ENCODE measurements around the gene SFTA2.

The SFTA2 gene

DNA sequence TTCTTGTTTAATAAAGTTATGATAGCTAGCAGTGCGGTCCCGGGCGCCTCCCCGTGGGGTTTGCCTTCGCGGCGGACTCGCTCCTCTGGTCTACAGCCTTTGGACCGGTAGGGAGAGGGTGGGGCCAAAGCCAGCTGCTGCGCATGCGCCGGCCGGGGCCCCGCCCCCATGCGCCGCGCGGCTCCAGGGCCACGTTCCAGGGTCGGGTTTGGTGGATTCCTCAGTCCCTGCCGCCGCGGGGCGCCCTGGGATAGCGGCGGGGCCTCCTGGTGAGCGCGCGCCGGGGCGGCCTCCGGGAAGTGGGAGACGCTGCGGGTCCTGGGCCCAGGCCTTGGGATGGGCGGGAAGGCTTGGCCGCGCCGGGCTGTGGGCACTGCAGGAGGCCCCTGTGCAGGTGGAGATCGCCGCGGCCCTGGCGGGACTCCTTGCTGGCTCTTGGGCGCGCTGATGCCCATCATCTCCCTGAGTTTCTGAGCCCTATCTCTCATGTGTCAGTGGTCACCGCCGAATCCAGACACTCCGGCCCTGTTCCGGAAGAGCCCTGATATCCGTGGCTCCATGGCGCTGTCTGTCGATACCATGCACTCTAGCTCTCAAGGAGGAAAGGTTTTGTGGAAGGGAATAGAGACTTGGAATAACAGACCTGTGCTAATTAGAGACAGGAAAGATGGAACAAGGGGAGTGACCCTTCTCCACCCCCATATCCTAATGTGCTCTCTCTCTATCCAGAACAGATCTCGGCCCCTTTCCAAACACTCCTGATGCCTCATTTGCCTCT is 17.7 kb downstream of the SFTA2 start, which contains the start of gene VARS2 (continued):
- TF ChIP-seq GFI1B (tag by site-specific recombination; IDR thresholded peaks at IDR 0.05) (peak; percentile 14; the same call in 1 of the 2 replicates), ZNF555 (tag by site-specific recombination; conservative IDR thresholded peaks at IDR 0.05) (no peak), ZNF626 (tag by site-specific recombination; IDR thresholded peaks at IDR 0.05) (no peak), PRDM1 (tag by site-specific recombination; IDR thresholded peaks at IDR 0.05) (no peak), ZBTB20 (tag by site-specific recombination; IDR thresholded peaks at IDR 0.05) (peak; percentile 66), MEIS1 (CRISPR knock-in tag; IDR thresholded peaks at IDR 0.05; ENCODE audit: borderline replicate concordance) (no peak), ZNF623 (tag by site-specific recombination; IDR thresholded peaks at IDR 0.05) (no peak), FEZF1 (tag by site-specific recombination; IDR thresholded peaks at IDR 0.05) (no peak), ZNF785 (tag by site-specific recombination; IDR thresholded peaks at IDR 0.05) (no peak), ZNF169 (tag by site-specific recombination; IDR thresholded peaks at IDR 0.05) (no peak), ZNF274 (IDR thresholded peaks at IDR 0.05; ENCODE audit: low read length) (no peak), ZNF274 (tag by site-specific recombination; IDR thresholded peaks at IDR 0.05; ENCODE audit: borderline replicate concordance) (no peak), KLF16 (tag by site-specific recombination; IDR thresholded peaks at IDR 0.05) (no peak), ZNF324 (tag by site-specific recombination; IDR thresholded peaks at IDR 0.05) (0 out of 2 replicates have a peak, but pooled peaks have one; percentile 23), ZNF843 (tag by site-specific recombination; IDR thresholded peaks at IDR 0.05) (peak; percentile 49; the same call in 1 of the 2 replicates), ZNF560 (tag by site-specific recombination; IDR thresholded peaks at IDR 0.05; ENCODE audit: borderline replicate concordance) (no peak), ZEB2 (tag by site-specific recombination; IDR thresholded peaks at IDR 0.05) (peak; percentile 82), ZNF837 (tag by site-specific recombination; IDR thresholded peaks at IDR 0.05) (no peak), ZNF404 (tag by site-specific recombination; IDR thresholded peaks at IDR 0.05) (no peak), ZNF660 (tag by site-specific recombination; IDR thresholded peaks at IDR 0.05) (peak; percentile 81), ZNF600 (tag by site-specific recombination; IDR thresholded peaks at IDR 0.05) (peak; percentile 93), ZNF501 (tag by site-specific recombination; IDR thresholded peaks at IDR 0.05) (peak; percentile 92), ZNF184 (tag by site-specific recombination; IDR thresholded peaks at IDR 0.05) (no peak), ZNF792 (tag by site-specific recombination; IDR thresholded peaks at IDR 0.05) (no peak), RBAK (tag by site-specific recombination; IDR thresholded peaks at IDR 0.05) (no peak), ZNF777 (tag by site-specific recombination; IDR thresholded peaks at IDR 0.05; ENCODE audit: borderline replicate concordance) (no peak), YY1 (tag by site-specific recombination; IDR thresholded peaks at IDR 0.05) (no peak), ZNF529 (tag by site-specific recombination; IDR thresholded peaks at IDR 0.05; ENCODE audit: insufficient replicate concordance) (no peak), ZBTB17 (tag by site-specific recombination; IDR thresholded peaks at IDR 0.05) (peak; percentile 8; the same call in 1 of the 2 replicates), ZNF239 (tag by site-specific recombination; IDR thresholded peaks at IDR 0.05) (no peak)
- TF ChIP-seq, protein P1, sequence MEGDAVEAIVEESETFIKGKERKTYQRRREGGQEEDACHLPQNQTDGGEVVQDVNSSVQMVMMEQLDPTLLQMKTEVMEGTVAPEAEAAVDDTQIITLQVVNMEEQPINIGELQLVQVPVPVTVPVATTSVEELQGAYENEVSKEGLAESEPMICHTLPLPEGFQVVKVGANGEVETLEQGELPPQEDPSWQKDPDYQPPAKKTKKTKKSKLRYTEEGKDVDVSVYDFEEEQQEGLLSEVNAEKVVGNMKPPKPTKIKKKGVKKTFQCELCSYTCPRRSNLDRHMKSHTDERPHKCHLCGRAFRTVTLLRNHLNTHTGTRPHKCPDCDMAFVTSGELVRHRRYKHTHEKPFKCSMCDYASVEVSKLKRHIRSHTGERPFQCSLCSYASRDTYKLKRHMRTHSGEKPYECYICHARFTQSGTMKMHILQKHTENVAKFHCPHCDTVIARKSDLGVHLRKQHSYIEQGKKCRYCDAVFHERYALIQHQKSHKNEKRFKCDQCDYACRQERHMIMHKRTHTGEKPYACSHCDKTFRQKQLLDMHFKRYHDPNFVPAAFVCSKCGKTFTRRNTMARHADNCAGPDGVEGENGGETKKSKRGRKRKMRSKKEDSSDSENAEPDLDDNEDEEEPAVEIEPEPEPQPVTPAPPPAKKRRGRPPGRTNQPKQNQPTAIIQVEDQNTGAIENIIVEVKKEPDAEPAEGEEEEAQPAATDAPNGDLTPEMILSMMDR (tag by site-specific recombination; IDR thresholded peaks at IDR 0.05) = peak; percentile 70
- TF ChIP-seq, protein P2, sequence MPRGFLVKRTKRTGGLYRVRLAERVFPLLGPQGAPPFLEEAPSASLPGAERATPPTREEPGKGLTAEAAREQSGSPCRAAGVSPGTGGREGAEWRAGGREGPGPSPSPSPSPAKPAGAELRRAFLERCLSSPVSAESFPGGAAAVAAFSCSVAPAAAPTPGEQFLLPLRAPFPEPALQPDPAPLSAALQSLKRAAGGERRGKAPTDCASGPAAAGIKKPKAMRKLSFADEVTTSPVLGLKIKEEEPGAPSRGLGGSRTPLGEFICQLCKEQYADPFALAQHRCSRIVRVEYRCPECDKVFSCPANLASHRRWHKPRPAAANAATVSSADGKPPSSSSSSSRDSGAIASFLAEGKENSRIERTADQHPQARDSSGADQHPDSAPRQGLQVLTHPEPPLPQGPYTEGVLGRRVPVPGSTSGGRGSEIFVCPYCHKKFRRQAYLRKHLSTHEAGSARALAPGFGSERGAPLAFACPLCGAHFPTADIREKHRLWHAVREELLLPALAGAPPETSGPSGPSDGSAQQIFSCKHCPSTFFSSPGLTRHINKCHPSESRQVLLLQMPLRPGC (tag by site-specific recombination; IDR thresholded peaks at IDR 0.05) = peak; percentile 53; the same call in 1 of the 2 replicates
- TF ChIP-seq, protein P3, sequence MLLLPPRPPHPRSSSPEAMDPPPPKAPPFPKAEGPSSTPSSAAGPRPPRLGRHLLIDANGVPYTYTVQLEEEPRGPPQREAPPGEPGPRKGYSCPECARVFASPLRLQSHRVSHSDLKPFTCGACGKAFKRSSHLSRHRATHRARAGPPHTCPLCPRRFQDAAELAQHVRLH (tag by site-specific recombination; IDR thresholded peaks at IDR 0.05) = 0 out of 2 replicates have a peak, but pooled peaks have one; percentile 20
- TF ChIP-seq, protein P4, sequence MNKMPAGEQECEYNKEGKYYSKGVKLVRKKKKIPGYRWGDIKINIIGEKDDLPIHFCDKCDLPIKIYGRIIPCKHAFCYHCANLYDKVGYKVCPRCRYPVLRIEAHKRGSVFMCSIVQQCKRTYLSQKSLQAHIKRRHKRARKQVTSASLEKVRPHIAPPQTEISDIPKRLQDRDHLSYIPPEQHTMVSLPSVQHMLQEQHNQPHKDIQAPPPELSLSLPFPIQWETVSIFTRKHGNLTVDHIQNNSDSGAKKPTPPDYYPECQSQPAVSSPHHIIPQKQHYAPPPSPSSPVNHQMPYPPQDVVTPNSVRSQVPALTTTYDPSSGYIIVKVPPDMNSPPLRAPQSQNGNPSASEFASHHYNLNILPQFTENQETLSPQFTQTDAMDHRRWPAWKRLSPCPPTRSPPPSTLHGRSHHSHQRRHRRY (tag by site-specific recombination; IDR thresholded peaks at IDR 0.05) = no peak
- TF ChIP-seq, protein P5, sequence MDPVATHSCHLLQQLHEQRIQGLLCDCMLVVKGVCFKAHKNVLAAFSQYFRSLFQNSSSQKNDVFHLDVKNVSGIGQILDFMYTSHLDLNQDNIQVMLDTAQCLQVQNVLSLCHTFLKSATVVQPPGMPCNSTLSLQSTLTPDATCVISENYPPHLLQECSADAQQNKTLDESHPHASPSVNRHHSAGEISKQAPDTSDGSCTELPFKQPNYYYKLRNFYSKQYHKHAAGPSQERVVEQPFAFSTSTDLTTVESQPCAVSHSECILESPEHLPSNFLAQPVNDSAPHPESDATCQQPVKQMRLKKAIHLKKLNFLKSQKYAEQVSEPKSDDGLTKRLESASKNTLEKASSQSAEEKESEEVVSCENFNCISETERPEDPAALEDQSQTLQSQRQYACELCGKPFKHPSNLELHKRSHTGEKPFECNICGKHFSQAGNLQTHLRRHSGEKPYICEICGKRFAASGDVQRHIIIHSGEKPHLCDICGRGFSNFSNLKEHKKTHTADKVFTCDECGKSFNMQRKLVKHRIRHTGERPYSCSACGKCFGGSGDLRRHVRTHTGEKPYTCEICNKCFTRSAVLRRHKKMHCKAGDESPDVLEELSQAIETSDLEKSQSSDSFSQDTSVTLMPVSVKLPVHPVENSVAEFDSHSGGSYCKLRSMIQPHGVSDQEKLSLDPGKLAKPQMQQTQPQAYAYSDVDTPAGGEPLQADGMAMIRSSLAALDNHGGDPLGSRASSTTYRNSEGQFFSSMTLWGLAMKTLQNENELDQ (tag by site-specific recombination; IDR thresholded peaks at IDR 0.05; ENCODE audit: low read depth) = no peak

Data from HEK293 (cell line).